HPDE6-E6E7 (cell line): ENCODE measurements around the gene DDR2.

Experiments
- DNase-seq: peaks from one replicate; pipeline ENCODE4 v3.0.0; 2011; ENCODE audit warnings: missing footprints; ENCODE audit errors: extremely low spot score

The DDR2 gene

DNA sequence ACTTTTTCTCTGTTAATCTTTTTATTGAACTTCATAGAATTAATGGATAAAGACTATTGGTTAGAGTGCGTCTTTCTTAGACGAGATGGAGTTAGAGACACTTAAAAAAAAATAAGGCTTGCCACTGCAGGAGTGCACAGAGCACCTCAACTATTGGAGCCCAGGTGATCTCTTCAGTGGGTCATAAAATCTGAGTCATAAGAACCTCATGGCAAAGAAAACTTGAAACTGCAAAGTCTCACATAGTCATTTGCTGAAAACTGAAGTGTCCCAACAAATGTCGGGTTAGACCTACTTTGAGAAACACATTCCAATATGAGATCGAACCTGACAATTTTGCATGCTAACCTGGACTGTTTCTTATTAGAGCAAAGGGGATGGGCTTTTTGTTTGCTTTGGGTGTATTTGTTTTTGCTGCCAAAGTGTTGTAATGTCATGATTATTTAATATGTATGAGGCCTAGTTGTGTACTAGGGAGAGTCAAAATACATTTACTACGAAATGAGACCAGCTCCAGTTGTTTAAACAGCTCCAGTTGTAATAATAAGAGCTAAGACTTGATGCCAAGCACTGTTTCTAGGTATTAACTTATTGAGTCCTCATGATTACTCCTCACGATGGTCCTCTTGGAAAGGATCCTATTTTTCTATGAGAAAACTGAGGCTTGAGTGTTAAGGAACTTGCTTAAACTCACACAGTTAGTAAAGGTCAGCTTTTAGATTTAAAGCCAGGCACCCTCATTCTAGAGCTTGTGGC, 65.1 kb downstream of the DDR2 start:
- DNase-seq = no peak

DNA sequence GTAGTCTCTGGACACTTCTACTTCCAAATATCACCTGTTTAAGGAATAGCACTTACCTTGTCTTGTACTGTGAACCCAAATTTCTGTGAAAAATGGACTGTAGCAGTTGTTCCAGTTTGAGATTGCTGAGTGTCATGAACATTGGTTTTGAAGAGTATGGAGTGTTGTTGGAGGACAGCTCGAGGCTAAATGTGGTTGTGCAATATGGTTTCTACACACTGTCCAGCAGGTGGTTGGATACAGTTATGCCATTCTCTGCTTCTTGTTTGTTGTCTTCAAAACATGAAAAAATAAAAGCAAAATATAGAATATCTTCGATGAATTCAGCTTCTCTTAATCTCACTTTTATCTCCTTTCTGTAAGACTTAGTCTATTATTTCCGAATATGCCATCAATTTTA, 67.1 kb downstream of the DDR2 start:
- no peak for DNase-seq

DNA sequence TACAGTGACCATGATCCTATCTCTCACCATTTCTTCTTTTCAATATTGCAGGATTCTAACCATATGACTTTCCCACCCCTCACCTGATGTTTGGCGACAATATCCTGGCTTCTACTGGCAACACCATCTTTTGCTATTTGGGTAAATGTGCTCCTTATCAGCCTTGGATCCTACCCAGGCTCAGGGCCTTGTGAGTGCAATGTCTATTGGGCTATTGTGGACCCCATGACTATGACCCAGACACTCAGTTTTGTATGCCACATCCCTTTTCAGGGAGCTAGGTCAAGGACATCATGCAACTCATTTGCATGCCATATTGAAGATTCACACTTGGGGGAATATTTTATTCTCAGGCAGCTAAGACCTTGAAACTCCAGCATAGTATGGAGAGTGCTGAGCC, 67.9 kb downstream of the DDR2 start:
- no peak for DNase-seq

DNA sequence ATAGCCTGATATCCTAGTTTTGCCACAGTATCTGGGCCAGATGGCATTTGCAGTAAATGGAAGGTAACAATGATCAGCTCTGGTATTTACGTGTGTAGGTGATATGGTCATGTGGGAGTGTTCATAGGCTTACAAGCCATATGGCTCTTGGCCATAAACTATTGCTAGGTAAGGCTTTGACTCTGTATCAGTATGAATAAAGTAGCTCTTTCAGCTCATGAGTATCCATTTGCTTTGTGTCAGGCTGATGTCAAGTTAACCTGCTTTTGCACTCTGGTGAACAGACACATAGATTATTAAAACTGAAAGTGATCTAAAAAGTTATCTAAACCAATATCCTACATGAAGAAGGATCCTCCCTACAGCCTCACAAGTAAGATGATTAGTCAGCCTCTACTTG, 69.0 kb downstream of the DDR2 start:
- no peak for DNase-seq

DNA sequence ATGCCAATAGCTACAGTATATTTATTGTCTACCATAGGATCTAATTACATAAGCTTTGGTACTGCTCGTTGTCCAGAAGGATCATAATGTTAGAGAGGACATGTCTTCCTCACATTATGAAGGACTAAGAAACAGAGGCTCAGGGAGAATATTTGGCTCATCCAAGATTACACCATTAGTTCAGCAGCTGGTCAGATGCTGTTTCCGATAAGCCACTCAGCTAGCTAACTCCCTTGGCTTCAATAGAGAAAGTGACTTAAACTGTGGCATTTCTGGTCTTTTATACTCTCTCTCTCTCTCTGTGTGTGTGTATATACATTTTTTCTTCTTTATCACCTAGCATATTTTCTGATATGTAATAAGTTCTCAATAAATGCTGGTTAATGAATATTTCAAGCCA, 70.4 kb downstream of the DDR2 start:
- no peak for DNase-seq

DNA sequence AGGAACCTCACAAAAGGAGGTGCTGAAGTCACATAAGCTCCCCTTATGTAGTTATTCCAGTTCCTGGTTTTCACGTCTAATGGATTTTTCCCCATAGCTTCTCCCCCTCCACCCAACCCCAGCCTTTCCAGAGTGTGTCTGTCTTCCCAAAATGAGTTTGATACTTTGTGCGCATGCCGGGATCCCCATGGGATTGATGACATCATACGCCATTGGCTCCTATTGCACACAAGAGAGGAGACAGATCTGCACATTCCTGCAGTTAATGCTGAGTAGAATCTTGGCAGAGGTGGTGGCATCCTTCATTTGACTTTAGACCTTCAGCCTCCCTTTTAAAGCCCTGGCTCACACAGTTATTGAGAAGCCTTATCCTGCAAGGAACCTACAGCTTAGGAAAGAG, 71.4 kb downstream of the DDR2 start:
- no peak for DNase-seq

DNA sequence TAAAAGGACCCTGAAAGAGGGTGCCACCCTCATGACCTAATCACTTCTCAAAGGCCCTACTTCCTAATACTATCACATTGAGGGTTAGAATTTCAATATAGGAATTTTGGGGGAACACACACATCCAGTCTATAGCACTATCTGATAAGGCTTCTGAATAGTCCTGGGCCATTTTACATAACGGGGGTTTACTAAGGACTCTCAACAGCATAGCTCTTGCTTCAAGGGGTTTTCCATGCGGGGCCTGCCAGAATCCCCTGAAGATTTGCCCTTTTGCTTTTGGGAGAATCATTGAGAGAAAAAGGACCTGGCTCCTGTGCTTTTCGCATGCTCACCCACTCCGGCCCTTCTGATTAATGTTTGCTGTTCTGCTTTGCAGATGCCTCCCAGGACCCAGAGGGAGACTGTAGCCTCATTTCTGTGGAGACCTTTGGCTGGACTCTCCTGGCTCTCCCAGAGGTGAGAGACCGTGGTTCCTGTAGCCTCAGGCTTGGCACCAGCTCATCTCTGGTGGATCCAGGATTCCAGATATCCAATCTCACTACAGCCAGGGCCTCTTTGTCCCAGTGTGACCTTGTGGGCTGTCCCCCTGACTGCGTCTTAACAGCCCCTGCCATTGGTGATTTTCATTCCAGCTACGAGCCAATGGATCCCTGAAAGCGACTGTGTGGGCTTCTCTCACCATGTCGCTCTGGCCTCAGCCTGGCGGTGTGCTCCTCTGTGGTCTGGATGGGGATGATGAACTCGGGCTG, 72.6 kb downstream of the DDR2 start:
- no peak for DNase-seq

DNA sequence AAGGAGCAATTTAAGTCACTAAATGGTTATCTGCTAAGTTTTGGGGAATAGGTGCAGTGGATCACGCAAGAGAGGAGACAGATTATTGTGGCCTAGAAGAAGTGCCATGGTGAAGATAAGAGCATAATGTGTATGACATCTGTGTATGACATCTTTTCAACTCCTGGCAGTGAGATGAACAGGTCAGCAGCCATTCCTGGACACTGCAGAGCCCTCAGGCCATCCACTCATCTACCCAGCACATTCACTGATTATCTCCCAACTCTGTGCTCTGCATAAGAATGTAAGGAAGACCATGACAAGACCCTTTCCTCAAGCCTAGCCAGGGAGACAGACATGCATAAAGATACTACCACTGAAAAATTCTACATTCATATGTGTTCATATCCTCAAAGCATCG, 73.7 kb downstream of the DDR2 start:
- no peak for DNase-seq

DNA sequence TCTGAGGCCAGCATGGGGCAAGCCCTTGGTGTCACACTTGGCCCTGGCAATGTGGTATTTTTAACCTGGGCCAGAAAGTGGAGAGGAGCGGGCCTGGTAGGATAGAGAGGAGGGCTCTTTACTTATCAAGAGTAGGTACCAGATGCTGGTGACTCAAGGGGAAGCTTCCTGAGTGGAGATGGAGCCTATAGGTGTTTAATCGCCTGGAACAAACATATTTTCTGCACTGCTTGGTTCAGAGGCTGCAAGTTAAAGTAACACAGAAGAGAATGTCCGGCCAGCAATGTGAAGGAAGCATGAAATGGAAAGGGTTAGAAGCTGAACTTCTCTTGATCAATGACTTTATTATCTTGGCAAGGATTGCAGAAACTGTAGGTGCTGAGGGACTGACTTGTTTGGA, 74.3 kb downstream of the DDR2 start:
- DNase-seq = no peak

DNA sequence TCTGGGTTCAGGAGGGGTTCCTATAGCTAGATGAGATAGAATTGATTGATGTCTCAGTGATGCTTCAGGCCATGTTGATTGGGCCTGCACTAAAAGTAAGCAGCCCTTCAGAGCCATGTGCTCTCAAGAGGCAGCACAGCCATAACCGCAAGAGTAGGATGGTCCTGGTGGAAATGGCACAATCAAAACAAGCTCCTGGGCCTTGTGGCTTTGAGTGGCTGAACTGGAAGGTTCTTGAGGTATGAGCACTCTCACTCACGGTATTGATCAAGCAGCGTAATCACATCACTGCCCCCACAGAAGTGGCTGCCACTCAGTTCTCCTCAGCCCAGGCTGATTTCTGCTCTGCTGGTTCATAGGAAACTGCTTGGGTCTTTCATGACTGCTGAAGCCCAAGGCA, 76.0 kb downstream of the DDR2 start:
- DNase-seq = no peak

DNA sequence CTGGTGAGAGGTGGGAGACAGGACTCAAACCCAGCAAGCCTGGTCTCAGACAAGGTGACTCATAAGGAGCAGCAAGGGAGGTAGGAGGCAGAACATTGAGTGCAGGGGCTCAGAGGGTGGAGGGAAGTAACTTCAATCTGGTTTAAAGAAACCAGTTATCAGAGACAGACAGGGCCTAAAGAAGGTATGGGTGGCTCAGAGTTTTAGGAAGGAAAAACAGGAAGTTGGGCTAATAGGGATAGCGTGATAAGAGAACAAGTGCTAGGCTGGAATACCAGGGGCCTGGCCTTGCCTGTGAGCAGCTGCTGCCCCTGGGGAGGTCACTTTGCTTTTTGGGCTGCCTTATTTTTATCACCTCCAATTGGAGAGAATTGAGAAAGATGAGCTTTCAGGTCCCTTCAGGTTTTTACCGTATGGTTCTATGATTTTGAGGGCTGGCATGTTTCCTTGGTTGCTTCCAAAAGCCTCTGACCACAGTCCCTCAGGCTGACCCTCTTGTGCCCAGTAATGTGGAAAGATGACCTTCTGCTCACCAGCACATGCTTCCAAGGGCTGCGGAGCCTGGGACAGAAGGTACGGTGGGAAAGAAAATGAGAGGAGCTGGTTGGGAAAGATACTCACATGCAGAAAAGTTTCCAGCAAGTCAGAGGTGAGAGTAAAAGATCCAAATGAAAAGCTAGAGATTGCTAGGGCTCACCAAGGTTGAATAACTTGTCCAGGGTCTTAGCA, 77.0 kb downstream of the DDR2 start:
- DNase-seq = no peak

DNA sequence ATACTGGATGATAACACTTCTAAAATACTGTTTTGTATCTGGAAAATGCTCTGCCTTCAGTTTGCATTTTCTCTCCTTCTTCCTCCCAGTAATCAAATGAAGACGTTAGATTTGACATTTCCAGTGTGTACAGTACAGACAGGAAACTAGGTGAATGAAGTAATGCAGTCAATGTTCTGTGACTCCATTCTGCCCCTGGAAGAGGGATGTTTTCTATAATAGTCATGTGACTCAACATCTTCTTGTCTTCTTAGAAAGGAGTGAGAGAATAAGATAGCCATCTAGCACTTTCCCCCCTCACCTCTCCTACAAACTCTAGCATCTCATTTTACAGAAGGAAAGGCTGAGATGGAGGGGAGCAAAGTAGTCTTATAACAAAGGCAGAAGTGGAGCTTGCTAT, 77.6 kb downstream of the DDR2 start:
- DNase-seq = no peak

DNA sequence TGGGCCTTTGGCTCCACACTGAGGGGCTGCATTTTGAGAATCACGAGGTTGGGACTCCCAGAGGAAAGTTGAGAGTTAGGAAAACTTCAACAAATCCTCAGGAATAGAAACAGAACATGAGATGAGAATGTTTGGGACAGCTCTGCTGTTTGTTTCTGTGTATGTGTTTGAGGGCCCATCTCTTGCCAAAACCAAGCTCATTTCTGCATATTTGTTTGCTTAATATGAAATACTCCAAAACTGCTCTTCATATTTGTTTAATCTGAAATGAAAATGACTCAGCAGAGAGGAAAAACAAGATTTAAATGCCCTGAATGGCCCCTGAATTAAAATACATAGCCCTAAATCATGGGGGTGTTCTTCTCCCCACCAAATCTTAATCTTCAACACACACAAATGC, 78.1 kb downstream of the DDR2 start:
- DNase-seq = no peak

DNA sequence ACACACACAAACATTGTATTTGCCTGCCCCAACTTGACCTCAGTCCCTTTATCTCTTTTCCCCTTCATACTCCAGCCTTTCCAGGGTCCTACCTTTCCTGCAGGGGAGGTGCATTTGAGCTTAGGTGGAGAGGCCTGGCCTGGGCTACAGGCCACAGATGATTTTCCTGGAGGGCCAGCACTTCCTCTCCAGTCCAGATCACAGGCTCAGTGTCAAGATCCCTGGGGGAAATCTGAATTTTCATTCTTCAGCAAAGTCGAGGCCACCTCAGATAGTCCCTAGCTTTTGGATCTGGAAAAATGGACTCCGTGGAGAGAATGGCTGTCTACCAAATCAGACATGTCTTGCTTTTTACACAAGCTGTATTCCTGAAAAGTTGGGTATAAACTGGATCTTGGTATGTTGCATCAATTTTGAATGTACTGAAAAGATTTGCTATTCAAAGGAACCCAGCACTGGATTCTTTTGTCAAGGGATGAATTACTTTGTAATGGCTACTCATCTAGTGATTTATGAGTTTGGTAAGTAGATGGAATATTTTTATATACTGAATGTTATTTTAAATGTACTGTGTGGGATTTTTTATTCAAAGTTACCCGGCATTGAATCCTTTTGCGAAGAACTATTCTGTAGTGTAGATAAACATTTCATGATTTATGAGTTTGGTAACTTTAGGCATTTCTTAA, 78.7 kb downstream of the DDR2 start:
- DNase-seq = no peak

DNA sequence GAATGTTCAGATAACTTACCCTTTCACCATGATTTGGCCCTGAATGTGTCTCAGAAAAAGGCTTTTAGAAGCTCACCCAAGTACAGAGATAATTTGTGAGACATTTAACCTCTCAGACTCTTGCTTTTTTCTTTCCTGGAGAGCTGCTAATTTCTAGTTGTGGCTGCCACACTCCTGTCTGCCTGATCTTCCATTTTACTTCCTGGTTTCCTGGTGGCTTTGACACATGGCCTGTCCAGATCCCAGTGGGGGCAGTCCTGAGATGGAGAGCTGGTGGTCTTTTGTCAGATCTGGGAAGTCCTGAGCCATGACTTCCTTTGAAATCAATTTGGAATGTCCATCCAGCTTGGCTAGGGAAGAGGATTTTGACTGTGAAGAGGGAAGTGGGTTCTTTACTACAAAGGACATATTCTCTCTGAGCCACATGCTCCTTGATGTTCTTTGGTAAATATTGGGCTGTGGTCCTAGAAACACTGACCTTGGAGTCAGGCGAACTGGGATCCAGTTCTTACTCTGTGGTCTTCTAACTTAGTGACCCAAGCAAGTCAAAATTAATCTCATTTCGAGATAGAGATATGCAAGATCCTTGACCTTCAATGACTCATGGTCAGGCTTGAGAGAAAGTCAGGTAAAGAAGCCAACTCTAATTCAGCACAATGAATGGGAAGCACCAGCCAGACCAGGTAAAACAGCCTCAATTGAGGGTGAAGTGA, 80.2 kb downstream of the DDR2 start:
- DNase-seq = no peak

DNA sequence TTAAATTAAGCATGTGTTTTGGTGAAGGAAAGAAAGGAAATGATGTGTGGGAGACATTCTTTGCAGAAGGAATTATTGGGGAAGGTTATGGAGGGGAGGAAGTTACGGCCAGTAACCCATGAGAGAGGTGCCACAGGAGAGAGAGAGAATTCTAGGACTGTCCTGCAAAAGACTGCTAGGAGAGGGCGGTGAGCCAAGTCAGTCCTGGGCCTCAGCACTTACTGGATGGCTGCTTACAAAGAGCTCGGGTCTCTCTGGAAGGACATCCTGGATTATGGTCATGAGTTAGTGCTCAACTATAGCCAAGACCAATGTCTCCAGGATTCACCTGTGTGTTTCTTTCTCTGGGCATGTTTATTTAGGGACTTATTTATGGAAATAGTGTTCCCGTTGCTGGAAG, 83.9 kb downstream of the DDR2 start:
- DNase-seq = no peak

DNA sequence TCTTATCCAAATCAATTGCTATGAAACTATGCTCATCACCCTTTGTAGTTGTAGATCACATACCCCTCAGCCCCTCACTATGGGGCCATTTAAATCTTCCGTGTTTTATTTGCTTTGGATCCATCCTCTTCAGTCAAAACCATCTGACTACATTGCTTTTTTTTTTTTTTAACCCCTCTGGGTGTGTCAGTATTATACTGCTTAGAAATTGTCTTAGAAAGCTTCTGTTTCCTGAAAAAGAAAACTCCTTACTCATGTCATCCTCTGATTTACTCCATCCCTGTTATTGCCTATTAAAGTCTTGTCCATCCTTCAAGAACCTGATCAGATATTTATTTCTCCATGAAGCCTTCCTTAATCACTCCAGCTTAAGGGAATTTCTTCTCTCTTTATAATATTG, 84.3 kb downstream of the DDR2 start:
- DNase-seq = no peak

DNA sequence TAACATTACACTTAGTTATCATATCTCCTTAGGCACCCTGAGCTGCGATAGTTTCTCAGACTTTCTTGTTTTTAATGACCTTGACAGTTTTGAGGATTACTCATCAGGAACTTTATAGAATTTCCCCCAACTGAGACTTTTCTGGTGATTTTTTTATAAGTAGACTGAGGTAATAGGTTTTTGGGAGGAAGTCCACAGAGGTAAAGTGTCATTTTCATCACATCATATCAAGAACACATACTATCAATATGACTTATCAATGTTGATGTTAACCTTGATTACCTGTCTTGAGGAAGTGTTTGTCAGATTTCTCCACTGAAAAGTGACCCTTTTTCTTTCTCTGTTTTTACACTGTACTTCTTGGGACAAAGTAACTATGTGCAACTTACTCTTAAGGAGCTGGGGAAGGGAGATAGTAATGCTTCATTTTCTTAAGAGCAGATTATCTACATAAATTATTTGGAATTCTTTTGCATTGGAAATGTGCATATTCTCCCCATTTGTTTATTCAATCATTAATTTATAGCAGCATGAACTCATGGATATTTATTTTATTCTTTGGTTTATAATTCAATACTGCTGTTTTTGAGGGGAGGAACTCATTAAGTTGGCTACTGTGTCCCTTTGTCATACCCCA, 85.4 kb downstream of the DDR2 start:
- no peak for DNase-seq

DNA sequence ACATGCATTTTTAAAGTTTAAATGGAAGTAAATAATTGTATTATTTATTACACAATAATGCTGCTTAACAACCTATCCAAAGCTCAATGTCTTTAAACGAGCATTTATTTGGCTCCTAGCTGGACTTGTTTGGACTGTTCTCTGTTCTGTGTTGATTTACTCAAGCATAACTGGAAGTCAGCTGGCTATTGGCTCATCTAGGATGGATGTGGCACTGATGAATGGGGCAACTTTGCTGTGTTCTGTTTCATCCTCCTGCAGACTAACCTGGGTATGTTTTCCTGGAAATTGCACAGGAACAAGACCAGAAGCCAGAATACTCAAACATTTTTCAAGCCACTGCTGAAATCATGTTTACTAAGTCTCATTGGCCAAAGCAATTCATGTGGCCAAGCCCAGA, 87.4 kb downstream of the DDR2 start:
- DNase-seq = no peak

DNA sequence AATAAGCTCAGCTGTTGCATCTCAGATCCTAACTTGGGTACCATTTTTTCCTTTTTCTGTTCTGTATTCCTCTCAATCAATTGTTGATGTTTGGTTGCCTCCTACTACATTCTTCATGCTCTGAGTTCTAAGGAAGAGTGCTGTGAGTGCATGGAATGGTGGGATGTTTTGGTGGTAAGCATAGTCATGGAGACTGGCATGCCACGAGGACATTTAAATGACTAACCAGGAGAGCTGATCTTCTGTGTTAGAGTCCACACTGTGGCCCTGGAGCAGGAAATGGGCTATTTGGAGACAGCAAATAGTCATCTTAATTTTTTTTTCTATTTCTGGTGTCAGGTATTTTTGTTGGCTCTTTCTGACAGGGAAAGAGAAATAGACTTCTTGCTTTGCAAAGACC, 88.7 kb downstream of the DDR2 start:
- DNase-seq = no peak

DNA sequence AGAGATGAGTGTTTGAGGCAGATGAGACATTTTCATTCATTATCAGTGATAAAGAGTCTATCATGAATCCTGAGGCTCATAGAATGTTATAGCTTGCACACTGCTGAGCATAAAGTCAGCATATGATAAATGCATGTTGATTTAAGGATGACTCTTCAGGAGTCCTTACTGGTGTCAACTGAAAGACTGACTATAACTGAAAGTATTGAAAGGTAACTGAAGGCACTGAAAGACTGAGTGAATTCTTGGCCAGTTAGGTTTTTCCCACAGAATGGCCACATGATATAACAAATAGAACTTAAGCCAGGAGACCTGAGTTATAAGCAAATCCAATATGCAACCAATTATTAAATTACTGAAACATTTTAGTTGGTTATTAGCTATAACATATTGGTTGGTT, 89.2 kb downstream of the DDR2 start:
- DNase-seq = no peak
